ENCODE data around the gene PPP1R12B. TPM values are rescaled to one million over a fixed set of nuclear protein-coding genes. Genes with fewer than 3 reads are reported as not detected.
"Not testable (repeated sequence)": the region's sequence is repeated elsewhere in the genome, so short reads cannot be mapped to it uniquely, and the experiment has no call there.

Gene PPP1R12B
- total RNA-seq, 2 experiments from 2014 or later: 19.1 to 23.5 TPM

DNA sequence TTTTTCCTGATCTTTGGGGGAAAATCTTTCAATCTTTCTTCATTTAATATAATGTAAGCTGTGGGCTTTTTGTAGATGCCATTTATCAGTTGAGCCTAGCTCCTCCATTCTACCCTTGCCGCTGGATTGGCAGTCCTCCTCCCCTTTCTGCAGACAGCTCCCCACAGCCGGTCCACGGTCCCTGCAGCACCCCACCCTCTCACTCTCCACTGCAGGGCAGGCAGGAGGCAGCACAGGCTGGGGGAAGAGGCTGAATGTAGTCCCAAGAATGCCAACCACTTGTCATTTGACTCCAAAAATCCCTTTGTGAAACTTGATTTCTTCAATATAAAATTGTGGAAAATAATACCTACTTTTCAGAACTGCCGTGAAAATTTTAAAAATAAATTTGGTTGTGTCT, 265.1 kb downstream of the PPP1R12B start:
- no peak for DNase-seq (ENCODE audit: low spot score)
- H3K4me3 ChIP-seq (ENCODE audit: low read depth, low read length, poor library complexity, severe bottlenecking): no peak overlapping the region
- H3K9me2 ChIP-seq (ENCODE audit: insufficient read depth, low read length): no peaks in the 10 kb centered on the region
- H3K9me3 ChIP-seq (ENCODE audit: low read length): no peaks in the 10 kb centered on the region
- no peak overlapping the region for H3K27ac ChIP-seq (ENCODE audit: low read depth, low read length, poor library complexity, severe bottlenecking)
- intact Hi-C loops (cut with micrococcal nuclease; ENCODE audit: unreplicated experiment): loop anchor here (10.0 kb wide), 2 partner anchors 391 to 429 kb away; partner anchors contain the start of gene TMEM183A
- TF ChIP-seq EZH2phosphoT487 (IDR thresholded peaks at IDR 0.05; ENCODE audit: borderline replicate concordance, low read depth, low read length) (no peak), CTCF (conservative IDR thresholded peaks at IDR 0.05; ENCODE audit: low read length) (no peak)
- no peak overlapping the region for H2AFZ ChIP-seq (ENCODE audit: low read length)
- peaks cover 22% of the 10 kb centered on the region for H3K4me1 ChIP-seq (ENCODE audit: insufficient read depth, low read length, poor library complexity, severe bottlenecking)
- POLR2A ChIA-PET: interaction anchor here (0.7 kb wide), 1 partner anchor 49 kb away, joined by 3 read pairs; no protein-coding TSS in a partner anchor
- CTCF ChIA-PET (ENCODE audit: unreplicated experiment): interaction anchor here (1.4 kb wide), 1 partner anchor 14 kb away, joined by 3 read pairs; no protein-coding TSS in a partner anchor
- H3K79me2 ChIP-seq (ENCODE audit: insufficient read depth, low read depth, low read length): no peaks in the 10 kb centered on the region
- BruUV-seq (replicated peaks): no TSS peak
- H4K20me1 ChIP-seq (ENCODE audit: insufficient read depth, low read length): no peaks in the 10 kb centered on the region
- H3K36me3 ChIP-seq (ENCODE audit: insufficient read depth, low read length): no peaks in the 10 kb centered on the region
- no peak overlapping the region for H3K4me2 ChIP-seq (ENCODE audit: low read length)

GRCh38 chr1:202614363-202615207, 266.1 kb downstream of the PPP1R12B start:
- POLR2A ChIA-PET: interaction anchor here (0.6 kb wide), 1 partner anchor 283 kb away, joined by 3 read pairs; no protein-coding TSS in a partner anchor
- intact Hi-C loops (cut with micrococcal nuclease; ENCODE audit: unreplicated experiment): loop anchor here (5.0 to 10.0 kb wide), 3 partner anchors 272 to 430 kb away; partner anchors contain the start of genes TMEM183A and UBE2T
- DNase-seq (ENCODE audit: low spot score): not testable (repeated sequence)

DNA sequence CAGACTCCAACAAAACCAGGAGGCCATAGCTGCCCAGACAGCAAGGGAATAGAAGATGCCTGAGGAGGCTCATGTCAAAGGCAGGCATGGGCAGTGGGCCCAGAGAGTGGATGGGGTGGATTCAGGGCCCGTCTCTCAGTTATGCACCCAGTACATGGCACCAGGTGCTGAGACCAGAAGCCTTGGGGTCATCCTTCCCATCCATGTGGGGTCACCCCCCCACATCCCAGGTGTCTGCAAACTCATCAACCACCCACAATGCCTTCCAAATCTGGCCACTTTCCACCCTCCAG, 266.7 kb downstream of the PPP1R12B start:
- H3K9me3 ChIP-seq (ENCODE audit: low read length); H2AFZ ChIP-seq (ENCODE audit: low read length); BruUV-seq (replicated peaks); DNase-seq (ENCODE audit: low spot score); H3K79me2 ChIP-seq (ENCODE audit: insufficient read depth, low read depth, low read length); H3K4me3 ChIP-seq (ENCODE audit: low read depth, low read length, poor library complexity, severe bottlenecking); H4K20me1 ChIP-seq (ENCODE audit: insufficient read depth, low read length); H3K9me2 ChIP-seq (ENCODE audit: insufficient read depth, low read length); H3K27ac ChIP-seq (ENCODE audit: low read depth, low read length, poor library complexity, severe bottlenecking); H3K36me3 ChIP-seq (ENCODE audit: insufficient read depth, low read length): not testable (repeated sequence)
- POLR2A ChIA-PET: interaction anchor here (0.6 kb wide), 1 partner anchor 283 kb away, joined by 3 read pairs; no protein-coding TSS in a partner anchor
- CTCF ChIA-PET (ENCODE audit: unreplicated experiment): interaction anchor here (0.6 kb wide), 1 partner anchor 1699 kb away, joined by 3 read pairs; no protein-coding TSS in a partner anchor
- Histone ChIP-seq H3K4me2 (ENCODE audit: low read length) (peak overlapping the region; percentile 66; the same call in 1 of the 2 replicates), H3K4me1 (ENCODE audit: insufficient read depth, low read length, poor library complexity, severe bottlenecking) (peaks cover 22% of the 10 kb centered on the region)
- intact Hi-C loops (cut with micrococcal nuclease; ENCODE audit: unreplicated experiment): loop anchor here (5.0 to 10.0 kb wide), 3 partner anchors 273 to 430 kb away; partner anchors contain the start of genes TMEM183A and UBE2T

More at GRCh38 chr1:202614363-202615207, 266.1 kb downstream of the PPP1R12B start:
- not testable (repeated sequence) for H2AFZ ChIP-seq (ENCODE audit: low read length); H3K9me2 ChIP-seq (ENCODE audit: insufficient read depth, low read length); H3K27ac ChIP-seq (ENCODE audit: low read depth, low read length, poor library complexity, severe bottlenecking); H3K9me3 ChIP-seq (ENCODE audit: low read length); BruUV-seq (replicated peaks); H3K36me3 ChIP-seq (ENCODE audit: insufficient read depth, low read length); H3K4me2 ChIP-seq (ENCODE audit: low read length); H3K4me3 ChIP-seq (ENCODE audit: low read depth, low read length, poor library complexity, severe bottlenecking); H4K20me1 ChIP-seq (ENCODE audit: insufficient read depth, low read length); H3K79me2 ChIP-seq (ENCODE audit: insufficient read depth, low read depth, low read length)
- H3K4me1 ChIP-seq (ENCODE audit: insufficient read depth, low read length, poor library complexity, severe bottlenecking): peaks cover 22% of the 10 kb centered on the region
- CTCF ChIA-PET (ENCODE audit: unreplicated experiment): interaction anchor here (0.6 to 1.4 kb wide), 2 partner anchors 15 to 1699 kb away, joined by 3 read pairs; no protein-coding TSS in a partner anchor
- peak; percentile 65 for TF ChIP-seq CTCF (conservative IDR thresholded peaks at IDR 0.05; ENCODE audit: low read length)

Data from OCI-LY7 (cell line).